GM18951 (cell line): ENCODE results near the gene RPL19.
"Not testable (repeated sequence)": the region's sequence is repeated elsewhere in the genome, so short reads cannot be mapped to it uniquely, and the experiment has no call there.

Source experiments
- POLR2A ChIP-seq: IDR thresholded peaks from 4 replicates; pipeline ENCODE4 v1.6.1; 2011; ENCODE audit warnings: mild to moderate bottlenecking; ENCODE audit not compliant: insufficient read length, insufficient read depth; ENCODE audit errors: extremely low read depth
- in situ Hi-C: fragments of 300-500 bp; cut with MboI; formaldehyde crosslinking; loops from one replicate; pipeline ENCODE4 v1.12.0; 2022; ENCODE audit warnings: low sequenced_read_pairs, mixed read lengths, inconsistent platforms; ENCODE audit not compliant: unreplicated experiment

RPL19 gene

GRCh38 chr17:39165841-39166349 lies 34.2 kb upstream of the RPL19 start, which contains the start of gene ARL5C:
Gene ARL5C (minus strand): TSS chr17:39166161. CDS start chr17:39165760, 401 bp downstream.
- in situ Hi-C loops: no loop called here

GRCh38 chr17:39166437-39167335 lies 33.4 kb upstream of the RPL19 start:
- no peak for TF ChIP-seq POLR2A
- in situ Hi-C loops: no loop called here

More at GRCh38 chr17:39165841-39166349, 34.2 kb upstream of the RPL19 start, which contains the start of gene ARL5C:
- no peak for TF ChIP-seq POLR2A

- in situ Hi-C loops: no loop called here
- TF ChIP-seq POLR2A: no peak
Measured at GRCh38 chr17:39167476-39167875, 32.6 kb upstream of the RPL19 start.

- in situ Hi-C loops: not testable (repeated sequence)
Measured at GRCh38 chr17:39168503-39168902, 31.6 kb upstream of the RPL19 start.

- TF ChIP-seq POLR2A: no peak
- in situ Hi-C loops: no loop called here
Measured at GRCh38 chr17:39169101-39169500, 31.0 kb upstream of the RPL19 start.

GRCh38 chr17:39169518-39169917 lies 30.6 kb upstream of the RPL19 start:
- in situ Hi-C loops: no loop called here
- no peak for TF ChIP-seq POLR2A

- no peak for TF ChIP-seq POLR2A
- in situ Hi-C loops: no loop called here
Measured at GRCh38 chr17:39170109-39170508, 30.0 kb upstream of the RPL19 start.

- no peak for TF ChIP-seq POLR2A
- in situ Hi-C loops: no loop called here
Measured at GRCh38 chr17:39170558-39170957, 29.5 kb upstream of the RPL19 start.

GRCh38 chr17:39171933-39172332 lies 28.1 kb upstream of the RPL19 start:
- in situ Hi-C loops: no loop called here
- no peak for TF ChIP-seq POLR2A

- in situ Hi-C loops: no loop called here
- TF ChIP-seq POLR2A: no peak
Measured at GRCh38 chr17:39173080-39173479, 27.0 kb upstream of the RPL19 start.

GRCh38 chr17:39173526-39174274 lies 26.4 kb upstream of the RPL19 start:
- in situ Hi-C loops: no loop called here
- TF ChIP-seq POLR2A: no peak

GRCh38 chr17:39174920-39175694 lies 25.0 kb upstream of the RPL19 start:
- in situ Hi-C loops: no loop called here
- no peak for TF ChIP-seq POLR2A

- TF ChIP-seq POLR2A: no peak
- in situ Hi-C loops: no loop called here
Measured at GRCh38 chr17:39175695-39176093, 24.4 kb upstream of the RPL19 start.
